Measurements from ENCODE around the gene KCNK16.

Gene KCNK16

GRCh38 chr6:39320363-39320984 lies 2.0 kb downstream of the KCNK16 start:
- H3K4me3 ChIP-seq (ENCODE audit: low read depth, low read length) = no peak overlapping the region
- TF ChIP-seq CTCF (IDR thresholded peaks at IDR 0.05; ENCODE audit: borderline replicate concordance, insufficient read depth, low read depth, low read length) = no peak

GRCh38 chr6:39319621-39320362 lies 2.7 kb downstream of the KCNK16 start:
- H3K4me3 ChIP-seq (ENCODE audit: low read depth, low read length) = no peak overlapping the region
- no peak for TF ChIP-seq CTCF (IDR thresholded peaks at IDR 0.05; ENCODE audit: borderline replicate concordance, insufficient read depth, low read depth, low read length)

DNA sequence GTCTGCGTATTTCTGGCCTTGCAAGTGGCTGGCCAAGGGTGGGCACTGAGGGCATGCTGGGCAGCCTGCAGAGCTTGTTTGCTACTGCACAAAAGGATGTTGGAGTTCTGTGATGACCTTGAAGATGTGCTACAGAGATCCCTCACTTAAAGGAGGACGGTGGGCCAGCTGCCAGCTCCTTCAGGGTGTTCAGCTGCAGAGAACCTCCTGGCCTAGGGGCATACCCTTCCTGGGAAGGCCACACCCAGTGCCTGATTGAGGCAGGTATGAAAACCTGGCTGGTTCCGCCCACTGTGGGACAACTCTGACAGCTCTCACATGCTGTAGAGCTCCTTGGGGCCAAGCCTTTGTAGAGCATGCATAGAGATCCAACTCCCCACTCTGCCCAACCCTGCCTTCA lies 5.2 kb downstream of the KCNK16 start:
- no peak for TF ChIP-seq CTCF (IDR thresholded peaks at IDR 0.05; ENCODE audit: borderline replicate concordance, insufficient read depth, low read depth, low read length)
- no peak overlapping the region for H3K4me3 ChIP-seq (ENCODE audit: low read depth, low read length)

DNA sequence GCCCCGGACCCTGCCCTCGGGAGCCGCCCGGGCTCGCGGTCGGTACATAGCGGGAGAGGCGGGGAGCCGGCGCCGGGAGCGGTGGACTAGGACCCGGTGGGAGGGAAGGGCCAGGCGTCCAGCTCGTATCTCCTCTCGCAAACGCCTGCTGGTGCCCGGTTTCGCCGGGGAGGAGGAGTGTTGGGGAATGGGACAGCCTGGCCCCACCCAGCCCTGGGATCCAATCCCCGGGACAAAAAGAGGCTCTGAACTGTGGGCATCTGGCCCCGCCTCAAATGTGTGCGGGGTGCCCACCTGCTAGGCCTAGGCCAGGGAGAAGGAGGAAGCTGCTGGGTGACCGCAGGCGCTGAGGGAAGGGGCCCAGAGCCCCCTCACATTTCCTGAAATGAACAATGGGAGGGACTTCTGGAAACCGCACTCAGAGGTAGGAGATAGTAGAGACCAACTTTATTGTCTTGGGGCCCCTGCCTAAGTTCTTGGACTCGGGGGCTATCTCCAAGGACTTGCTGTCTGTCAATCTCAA lies 8.2 kb downstream of the KCNK16 start, which contains the start of gene KCNK17:
Gene KCNK17, minus strand, starts transcription at position 147 of the 523 bp plus-strand sequence. Its CDS starts 99 bp downstream, at position 48.
- no peak for TF ChIP-seq CTCF (IDR thresholded peaks at IDR 0.05; ENCODE audit: borderline replicate concordance, insufficient read depth, low read depth, low read length)
- no peak within 1 kb of the TSS for H3K4me3 ChIP-seq (ENCODE audit: low read depth, low read length)

- TF ChIP-seq CTCF (IDR thresholded peaks at IDR 0.05; ENCODE audit: borderline replicate concordance, insufficient read depth, low read depth, low read length) = no peak
- H3K4me3 ChIP-seq (ENCODE audit: low read depth, low read length) = no peak overlapping the region
Observed at GRCh38 chr6:39313526-39314272, 8.8 kb downstream of the KCNK16 start.

GRCh38 chr6:39312912-39313525 lies 9.5 kb downstream of the KCNK16 start:
- TF ChIP-seq CTCF (IDR thresholded peaks at IDR 0.05; ENCODE audit: borderline replicate concordance, insufficient read depth, low read depth, low read length) = no peak
- H3K4me3 ChIP-seq (ENCODE audit: low read depth, low read length) = no peak overlapping the region
